Measurements from ENCODE around the gene TMEM37.
"Not testable (repeated sequence)": the region's sequence is repeated elsewhere in the genome, so short reads cannot be mapped to it uniquely, and the experiment has no call there.

TMEM37 gene

DNA sequence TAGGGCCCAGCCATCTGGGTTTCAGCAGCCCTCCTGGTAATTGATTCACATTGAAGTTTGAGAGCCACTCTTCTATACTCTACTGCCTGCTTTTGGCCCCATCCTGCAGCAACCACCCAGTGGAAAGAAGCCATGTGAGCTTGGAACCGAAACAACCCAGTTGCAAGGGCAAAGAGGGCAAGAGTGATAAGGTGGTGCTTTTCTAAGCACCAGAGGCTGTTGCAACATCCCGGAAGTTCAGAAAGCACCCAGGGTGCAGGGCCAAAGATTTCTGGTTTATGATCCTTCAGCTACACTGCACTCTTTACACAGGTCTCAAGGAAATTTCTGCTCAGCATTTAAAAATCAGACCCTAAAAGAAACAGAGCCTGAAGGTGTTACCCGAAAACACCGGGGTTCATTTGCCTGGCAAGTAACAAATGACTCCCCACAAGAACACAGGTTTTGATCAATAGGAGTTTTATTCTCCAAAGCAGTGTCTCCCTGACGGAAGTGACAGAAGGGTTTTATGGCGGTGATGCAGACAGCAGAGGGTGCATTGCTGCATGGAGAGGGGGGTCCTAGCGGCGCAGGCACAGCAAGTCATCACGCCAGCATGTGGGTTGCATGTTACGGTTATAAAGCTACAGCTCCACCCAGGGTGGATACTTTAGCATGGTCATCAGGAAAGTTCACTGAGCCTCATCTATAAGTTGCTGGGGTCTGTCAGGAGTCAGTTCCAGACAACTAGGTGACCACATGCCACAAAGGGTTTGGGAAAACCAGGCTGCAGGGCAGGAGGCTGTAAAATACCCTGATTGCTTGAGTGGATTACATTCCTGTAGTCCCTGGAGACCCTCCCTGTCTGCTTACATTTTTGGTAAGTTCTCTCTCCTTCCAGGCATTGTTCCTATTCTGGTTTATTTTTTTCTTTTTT, 28.8 kb upstream of the TMEM37 start:
- peaks cover 0 to 3% (median 0%) of the 10 kb centered on the region in 5 donors for H3K9me3 ChIP-seq (ENCODE audit: control insufficient read depth in 5 of 5, low read length in 5 of 5)
- no peak overlapping the region for H3K9ac ChIP-seq (ENCODE audit: low read length in 5 of 5)
- no peak overlapping the region for H3K4me3 ChIP-seq (ENCODE audit: low read depth in 1 of 5, low read length in 5 of 5)
- no peaks in the 10 kb centered on the region for H3K27me3 ChIP-seq (ENCODE audit: control insufficient read depth in 5 of 5, insufficient read depth in 4 of 5, low read length in 5 of 5)
- H3K4me1 ChIP-seq (ENCODE audit: control insufficient read depth in 5 of 5, insufficient read depth in 5 of 5, low read length in 5 of 5), result peaks cover 0 to 21% (median 12%) of the 10 kb centered on the region in 5 donors
- H3K27ac ChIP-seq (ENCODE audit: low read depth, low read length), result no peak overlapping the region
- no peaks in the 10 kb centered on the region for H3K36me3 ChIP-seq (ENCODE audit: control insufficient read depth in 5 of 5, insufficient read depth in 5 of 5, low read length in 5 of 5)

DNA sequence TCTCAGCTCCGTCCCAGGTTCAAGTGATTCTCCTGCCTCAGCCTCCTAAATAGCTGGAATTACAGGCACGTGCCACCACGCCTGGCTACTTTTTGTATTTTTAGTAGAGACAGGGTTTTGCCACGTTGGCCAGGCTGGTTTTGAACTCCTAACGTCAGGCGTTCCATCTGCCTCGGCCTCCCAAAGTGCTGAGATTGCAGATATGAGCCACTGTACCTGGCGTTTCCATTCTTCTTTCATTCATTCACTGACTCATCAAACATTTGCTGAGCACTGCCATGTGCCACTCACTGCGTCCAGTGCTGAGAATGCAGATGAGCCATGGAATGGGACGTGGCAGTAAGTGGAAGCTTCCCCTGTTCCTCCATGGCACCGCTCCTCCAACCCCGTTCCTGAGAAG, 28.0 kb upstream of the TMEM37 start:
- not testable (repeated sequence) for H3K27ac ChIP-seq (ENCODE audit: low read depth, low read length); H3K27me3 ChIP-seq (ENCODE audit: control insufficient read depth in 5 of 5, insufficient read depth in 4 of 5, low read length in 5 of 5)

DNA sequence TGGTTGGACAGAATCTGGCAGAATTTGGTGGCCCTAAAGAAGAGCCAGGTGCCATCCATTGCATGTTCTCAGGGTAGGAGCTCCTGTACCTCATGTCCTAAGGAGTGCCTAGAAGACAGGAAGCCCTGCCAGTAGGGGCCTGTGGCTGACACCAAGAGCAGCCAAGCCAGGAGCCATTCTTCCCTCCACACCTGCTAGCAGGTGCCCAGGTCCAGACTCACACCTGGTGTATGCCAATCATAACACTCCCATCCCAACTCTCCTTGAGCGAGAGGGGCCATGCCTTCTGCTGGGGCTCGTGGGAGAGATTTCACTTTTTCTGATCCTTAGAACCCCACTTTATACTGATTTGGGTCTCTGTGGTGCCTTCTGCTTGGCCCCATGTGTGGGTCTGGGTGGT, 26.5 kb upstream of the TMEM37 start:
- no peak overlapping the region for H3K4me3 ChIP-seq (ENCODE audit: low read depth in 1 of 5, low read length in 5 of 5)
- peaks cover 0 to 3% (median 0%) of the 10 kb centered on the region in 5 donors for H3K9me3 ChIP-seq (ENCODE audit: control insufficient read depth in 5 of 5, low read length in 5 of 5)
- no peaks in the 10 kb centered on the region for H3K27me3 ChIP-seq (ENCODE audit: control insufficient read depth in 5 of 5, insufficient read depth in 4 of 5, low read length in 5 of 5)
- H3K4me1 ChIP-seq (ENCODE audit: control insufficient read depth in 5 of 5, insufficient read depth in 5 of 5, low read length in 5 of 5), result peaks cover 4 to 23% (median 17%) of the 10 kb centered on the region in 5 donors
- no peak overlapping the region for H3K9ac ChIP-seq (ENCODE audit: low read length in 5 of 5)
- H3K36me3 ChIP-seq (ENCODE audit: control insufficient read depth in 5 of 5, insufficient read depth in 5 of 5, low read length in 5 of 5), result no peaks in the 10 kb centered on the region
- no peak overlapping the region for H3K27ac ChIP-seq (ENCODE audit: low read depth, low read length)

More for the DNA sequence above, 28.0 kb upstream of the TMEM37 start:
- peaks cover 4 to 23% (median 17%) of the 10 kb centered on the region in 5 donors for H3K4me1 ChIP-seq (ENCODE audit: control insufficient read depth in 5 of 5, insufficient read depth in 5 of 5, low read length in 5 of 5)
- not testable (repeated sequence) for H3K9ac ChIP-seq (ENCODE audit: low read length in 5 of 5); H3K9me3 ChIP-seq (ENCODE audit: control insufficient read depth in 5 of 5, low read length in 5 of 5); H3K36me3 ChIP-seq (ENCODE audit: control insufficient read depth in 5 of 5, insufficient read depth in 5 of 5, low read length in 5 of 5); H3K4me3 ChIP-seq (ENCODE audit: low read depth in 1 of 5, low read length in 5 of 5)

DNA sequence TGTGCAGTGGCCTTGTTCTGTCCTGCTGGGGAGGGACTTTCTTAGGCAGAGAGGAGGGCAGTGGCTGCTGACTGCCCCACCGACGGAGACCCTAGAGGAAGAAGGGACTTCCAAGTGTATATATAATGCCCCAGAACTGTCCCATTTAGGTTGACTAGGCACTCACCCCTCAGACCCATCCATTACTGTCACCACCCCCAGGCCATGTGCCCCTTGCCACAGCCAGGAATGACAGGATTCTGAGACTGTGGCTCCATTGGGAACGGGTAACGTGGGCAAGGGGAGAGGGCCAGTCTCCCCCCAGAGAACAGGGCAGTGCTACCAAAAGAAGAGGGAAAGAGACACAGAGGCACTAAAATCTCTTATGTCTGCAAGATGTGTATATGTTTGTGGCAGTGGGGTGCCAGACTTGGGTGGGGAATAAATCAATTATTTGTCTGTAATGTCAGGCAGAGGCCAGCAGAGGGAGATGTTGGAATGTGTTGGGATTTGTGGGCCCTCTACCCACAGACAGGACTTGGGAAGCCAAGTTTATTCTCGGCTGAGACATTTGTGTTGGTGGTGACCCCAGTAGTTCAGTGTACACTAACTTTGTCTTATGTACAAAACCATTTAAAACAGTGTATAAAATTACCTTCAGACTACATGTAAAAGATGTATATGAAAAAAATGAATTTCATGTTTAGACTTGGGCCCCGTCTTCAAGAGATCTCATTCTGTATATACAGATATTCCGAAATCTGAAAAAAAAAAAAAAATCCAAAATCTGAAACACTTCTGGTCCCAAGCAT, 24.0 kb upstream of the TMEM37 start:
- Histone ChIP-seq H3K4me1 (ENCODE audit: control insufficient read depth in 5 of 5, insufficient read depth in 5 of 5, low read length in 5 of 5) (peaks cover 4 to 21% (median 15%) of the 10 kb centered on the region in 5 donors), H3K4me3 (ENCODE audit: low read depth in 1 of 5, low read length in 5 of 5) (peak overlapping the region in 4 of 5 donors; percentile 16 to 38 (median 32)), H3K9me3 (ENCODE audit: control insufficient read depth in 5 of 5, low read length in 5 of 5) (peaks cover 0 to 3% (median 0%) of the 10 kb centered on the region in 5 donors), H3K36me3 (ENCODE audit: control insufficient read depth in 5 of 5, insufficient read depth in 5 of 5, low read length in 5 of 5) (no peaks in the 10 kb centered on the region), H3K27me3 (ENCODE audit: control insufficient read depth in 5 of 5, insufficient read depth in 4 of 5, low read length in 5 of 5) (no peaks in the 10 kb centered on the region), H3K27ac (ENCODE audit: low read depth, low read length) (peak overlapping the region; percentile 62), H3K9ac (ENCODE audit: low read length in 5 of 5) (peak overlapping the region in 2 of 5 donors; percentile 21 to 71)

DNA sequence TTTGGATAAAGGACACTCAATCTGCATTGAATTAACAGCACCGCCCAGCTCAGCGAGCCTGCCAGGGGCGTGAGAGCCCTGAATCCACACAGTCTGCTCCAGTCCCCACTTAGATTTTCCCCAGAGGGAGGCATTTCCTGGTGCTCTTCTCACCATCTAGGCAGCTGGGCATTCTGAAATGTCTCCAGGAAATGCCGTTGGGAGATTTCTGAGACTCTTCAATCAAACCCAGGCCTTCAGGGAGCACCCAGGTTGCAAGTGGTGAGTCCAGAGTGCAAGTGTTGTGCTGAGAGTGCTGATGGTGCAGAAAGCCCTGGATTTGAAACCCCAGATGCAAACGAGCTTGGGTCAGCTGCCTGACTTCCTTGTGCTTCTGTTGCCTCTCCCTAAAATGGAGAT, 23.4 kb upstream of the TMEM37 start:
- Histone ChIP-seq H3K9ac (ENCODE audit: low read length in 5 of 5) (peak overlapping the region in 2 of 5 donors; percentile 21 to 71), H3K27ac (ENCODE audit: low read depth, low read length) (peak overlapping the region; percentile 62)

DNA sequence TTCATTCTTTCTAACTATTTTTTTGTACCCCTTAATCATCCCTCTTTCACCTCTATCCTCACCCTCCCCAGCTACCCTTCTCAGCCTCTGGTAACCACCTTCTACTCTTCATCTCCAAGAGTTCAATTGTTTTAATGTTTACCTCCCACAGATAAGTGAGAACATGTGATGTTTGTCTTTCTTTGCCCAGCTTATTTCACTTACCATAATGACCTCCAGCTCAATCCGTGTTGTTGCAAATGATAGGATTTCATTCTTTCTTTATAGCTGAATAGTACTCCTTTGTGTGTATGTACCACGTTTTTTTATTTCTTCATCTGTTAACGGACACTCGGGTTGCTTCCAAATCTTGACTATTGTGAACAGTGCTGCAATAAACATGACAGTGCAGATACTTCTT, 22.1 kb upstream of the TMEM37 start:
- Histone ChIP-seq H3K36me3 (ENCODE audit: control insufficient read depth in 5 of 5, insufficient read depth in 5 of 5, low read length in 5 of 5) (no peaks in the 10 kb centered on the region), H3K27ac (ENCODE audit: low read depth, low read length) (no peak overlapping the region), H3K4me1 (ENCODE audit: control insufficient read depth in 5 of 5, insufficient read depth in 5 of 5, low read length in 5 of 5) (peaks cover 4 to 11% (median 7%) of the 10 kb centered on the region in 5 donors), H3K9ac (ENCODE audit: low read length in 5 of 5) (no peak overlapping the region), H3K27me3 (ENCODE audit: control insufficient read depth in 5 of 5, insufficient read depth in 4 of 5, low read length in 5 of 5) (no peaks in the 10 kb centered on the region), H3K9me3 (ENCODE audit: control insufficient read depth in 5 of 5, low read length in 5 of 5) (peaks cover 0 to 3% (median 0%) of the 10 kb centered on the region in 5 donors), H3K4me3 (ENCODE audit: low read depth in 1 of 5, low read length in 5 of 5) (no peak overlapping the region)

More for the DNA sequence above, 23.4 kb upstream of the TMEM37 start:
- no peaks in the 10 kb centered on the region for H3K36me3 ChIP-seq (ENCODE audit: control insufficient read depth in 5 of 5, insufficient read depth in 5 of 5, low read length in 5 of 5)
- H3K4me3 ChIP-seq (ENCODE audit: low read depth in 1 of 5, low read length in 5 of 5), result peak overlapping the region; percentile 5 to 38 (median 32)
- peaks cover 0 to 3% (median 0%) of the 10 kb centered on the region in 5 donors for H3K9me3 ChIP-seq (ENCODE audit: control insufficient read depth in 5 of 5, low read length in 5 of 5)
- H3K27me3 ChIP-seq (ENCODE audit: control insufficient read depth in 5 of 5, insufficient read depth in 4 of 5, low read length in 5 of 5), result no peaks in the 10 kb centered on the region
- peaks cover 4 to 15% (median 9%) of the 10 kb centered on the region in 5 donors for H3K4me1 ChIP-seq (ENCODE audit: control insufficient read depth in 5 of 5, insufficient read depth in 5 of 5, low read length in 5 of 5)

DNA sequence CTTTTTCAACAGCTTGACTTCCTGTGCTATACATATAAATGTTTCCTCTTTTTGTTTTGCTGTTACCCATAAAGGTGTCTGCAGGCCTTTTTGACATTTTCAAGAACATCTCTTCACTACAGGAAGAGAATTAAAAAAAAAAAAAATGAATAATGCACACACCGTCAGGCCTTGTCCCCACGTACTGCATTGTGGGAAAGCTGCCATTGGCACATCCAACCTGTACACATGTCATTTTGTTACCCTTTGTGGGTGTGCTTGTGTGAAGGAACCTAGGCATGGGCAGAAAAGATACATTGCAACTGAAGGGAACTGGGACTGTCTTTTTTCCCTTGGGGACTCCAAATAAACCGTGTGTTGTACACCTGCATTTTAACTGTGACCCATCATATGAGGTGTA, 16.8 kb upstream of the TMEM37 start:
- Histone ChIP-seq H3K27me3 (ENCODE audit: control insufficient read depth in 5 of 5, insufficient read depth in 4 of 5, low read length in 5 of 5) (no peaks in the 10 kb centered on the region), H3K4me3 (ENCODE audit: low read depth in 1 of 5, low read length in 5 of 5) (no peak overlapping the region), H3K27ac (ENCODE audit: low read depth, low read length) (no peak overlapping the region), H3K9ac (ENCODE audit: low read length in 5 of 5) (no peak overlapping the region), H3K4me1 (ENCODE audit: control insufficient read depth in 5 of 5, insufficient read depth in 5 of 5, low read length in 5 of 5) (peaks cover 0 to 17% (median 7%) of the 10 kb centered on the region in 5 donors), H3K36me3 (ENCODE audit: control insufficient read depth in 5 of 5, insufficient read depth in 5 of 5, low read length in 5 of 5) (no peaks in the 10 kb centered on the region), H3K9me3 (ENCODE audit: control insufficient read depth in 5 of 5, low read length in 5 of 5) (no peaks in the 10 kb centered on the region)

DNA sequence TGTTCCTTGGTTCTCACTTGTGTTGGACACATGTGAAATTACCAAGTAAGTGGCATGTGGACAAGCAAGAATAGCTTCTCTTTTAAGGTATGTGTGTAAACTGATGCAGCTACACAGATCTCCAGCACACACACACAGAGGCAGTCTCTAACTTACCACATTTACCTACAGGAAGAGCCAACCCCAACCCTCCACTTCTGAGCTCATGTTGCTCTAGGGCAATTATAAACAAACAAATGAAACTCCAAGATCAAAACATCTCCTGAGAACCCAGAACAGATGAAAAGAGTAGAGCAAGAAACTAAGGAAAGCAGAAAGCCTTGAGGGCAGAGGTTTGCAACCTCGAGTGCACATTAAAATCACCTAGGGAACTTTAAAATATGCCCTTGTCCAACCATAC, 16.0 kb upstream of the TMEM37 start:
- H3K4me3 ChIP-seq (ENCODE audit: low read depth in 1 of 5, low read length in 5 of 5), result no peak overlapping the region
- peaks cover 0 to 24% (median 14%) of the 10 kb centered on the region in 5 donors for H3K4me1 ChIP-seq (ENCODE audit: control insufficient read depth in 5 of 5, insufficient read depth in 5 of 5, low read length in 5 of 5)
- H3K9ac ChIP-seq (ENCODE audit: low read length in 5 of 5), result no peak overlapping the region
- H3K36me3 ChIP-seq (ENCODE audit: control insufficient read depth in 5 of 5, insufficient read depth in 5 of 5, low read length in 5 of 5), result no peaks in the 10 kb centered on the region
- no peaks in the 10 kb centered on the region for H3K9me3 ChIP-seq (ENCODE audit: control insufficient read depth in 5 of 5, low read length in 5 of 5)
- no peaks in the 10 kb centered on the region for H3K27me3 ChIP-seq (ENCODE audit: control insufficient read depth in 5 of 5, insufficient read depth in 4 of 5, low read length in 5 of 5)
- no peak overlapping the region for H3K27ac ChIP-seq (ENCODE audit: low read depth, low read length)

DNA sequence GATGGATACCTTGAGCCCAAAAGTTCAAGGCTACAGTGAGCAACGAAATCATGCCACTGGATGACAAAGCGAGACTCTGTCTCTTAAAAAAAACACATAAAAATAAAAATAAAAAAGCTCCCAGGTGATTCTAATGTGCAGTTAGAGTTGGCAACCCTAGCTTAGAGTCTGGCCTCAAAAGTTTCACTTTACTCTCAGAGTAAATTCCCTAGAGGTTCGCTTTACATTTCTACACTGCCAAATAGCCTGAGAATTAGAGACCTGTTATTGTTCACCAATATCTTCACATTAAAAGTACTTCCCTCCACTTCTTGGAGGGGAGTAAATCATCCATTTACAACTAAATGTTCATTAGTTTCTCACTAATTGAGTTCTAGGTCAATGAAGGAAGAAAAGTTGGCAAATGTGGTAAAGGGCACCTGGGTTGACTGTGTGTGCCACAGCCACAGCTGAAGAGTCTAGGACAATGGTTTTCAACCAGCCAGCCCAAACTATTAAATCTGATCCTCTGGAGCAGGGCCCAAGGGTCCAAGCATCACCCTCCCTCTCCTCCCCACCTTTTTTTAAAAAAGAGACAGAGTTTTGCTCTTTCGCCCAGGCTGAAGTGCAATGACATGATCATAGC, 15.2 kb upstream of the TMEM37 start:
- Histone ChIP-seq H3K4me3 (ENCODE audit: low read depth in 1 of 5, low read length in 5 of 5) (no peak overlapping the region), H3K4me1 (ENCODE audit: control insufficient read depth in 5 of 5, insufficient read depth in 5 of 5, low read length in 5 of 5) (peaks cover 0 to 32% (median 22%) of the 10 kb centered on the region in 5 donors), H3K27ac (ENCODE audit: low read depth, low read length) (no peak overlapping the region), H3K27me3 (ENCODE audit: control insufficient read depth in 5 of 5, insufficient read depth in 4 of 5, low read length in 5 of 5) (no peaks in the 10 kb centered on the region), H3K9ac (ENCODE audit: low read length in 5 of 5) (no peak overlapping the region), H3K9me3 (ENCODE audit: control insufficient read depth in 5 of 5, low read length in 5 of 5) (no peaks in the 10 kb centered on the region), H3K36me3 (ENCODE audit: control insufficient read depth in 5 of 5, insufficient read depth in 5 of 5, low read length in 5 of 5) (no peaks in the 10 kb centered on the region)

All from subcutaneous abdominal adipose tissue (tissue), 5 donors.